ENCODE results near the gene LIAS.

The LIAS gene

DNA sequence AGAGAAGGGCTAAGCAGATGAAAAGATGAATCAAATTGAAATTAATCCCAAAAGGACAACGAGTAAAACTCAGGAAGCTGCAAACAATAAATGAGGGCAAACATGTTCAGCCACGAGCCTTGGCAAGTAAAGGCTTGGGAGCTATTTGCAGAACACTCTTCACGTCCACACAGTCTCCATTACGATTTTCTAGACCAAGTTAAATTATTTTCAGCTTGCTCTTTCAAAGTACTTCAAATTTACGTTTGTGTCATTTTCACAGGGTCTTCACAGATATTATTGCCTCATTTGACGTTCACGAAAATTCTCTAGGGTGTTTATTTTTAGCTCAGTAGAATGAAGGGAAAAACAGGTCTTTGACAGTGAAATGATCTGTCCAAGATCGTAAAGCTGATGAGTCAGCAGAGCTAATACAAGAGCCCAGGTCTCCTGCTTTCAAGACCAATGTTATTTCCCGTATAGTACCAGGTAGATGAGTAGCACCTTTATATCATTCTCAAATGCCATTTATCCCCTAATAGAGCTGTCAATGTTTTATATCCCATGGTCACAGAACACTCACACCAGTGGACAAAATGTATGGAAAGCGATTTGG lies 31.2 kb upstream of the LIAS start:
- H3K4me3 ChIP-seq (ENCODE audit: low read depth, low read length): no peak overlapping the region
- TF ChIP-seq, protein P1, sequence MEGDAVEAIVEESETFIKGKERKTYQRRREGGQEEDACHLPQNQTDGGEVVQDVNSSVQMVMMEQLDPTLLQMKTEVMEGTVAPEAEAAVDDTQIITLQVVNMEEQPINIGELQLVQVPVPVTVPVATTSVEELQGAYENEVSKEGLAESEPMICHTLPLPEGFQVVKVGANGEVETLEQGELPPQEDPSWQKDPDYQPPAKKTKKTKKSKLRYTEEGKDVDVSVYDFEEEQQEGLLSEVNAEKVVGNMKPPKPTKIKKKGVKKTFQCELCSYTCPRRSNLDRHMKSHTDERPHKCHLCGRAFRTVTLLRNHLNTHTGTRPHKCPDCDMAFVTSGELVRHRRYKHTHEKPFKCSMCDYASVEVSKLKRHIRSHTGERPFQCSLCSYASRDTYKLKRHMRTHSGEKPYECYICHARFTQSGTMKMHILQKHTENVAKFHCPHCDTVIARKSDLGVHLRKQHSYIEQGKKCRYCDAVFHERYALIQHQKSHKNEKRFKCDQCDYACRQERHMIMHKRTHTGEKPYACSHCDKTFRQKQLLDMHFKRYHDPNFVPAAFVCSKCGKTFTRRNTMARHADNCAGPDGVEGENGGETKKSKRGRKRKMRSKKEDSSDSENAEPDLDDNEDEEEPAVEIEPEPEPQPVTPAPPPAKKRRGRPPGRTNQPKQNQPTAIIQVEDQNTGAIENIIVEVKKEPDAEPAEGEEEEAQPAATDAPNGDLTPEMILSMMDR (IDR thresholded peaks at IDR 0.05; ENCODE audit: low read depth, low read length, missing control alignments): no peak
- no peak for DNase-seq (ENCODE audit: low read depth)

DNA sequence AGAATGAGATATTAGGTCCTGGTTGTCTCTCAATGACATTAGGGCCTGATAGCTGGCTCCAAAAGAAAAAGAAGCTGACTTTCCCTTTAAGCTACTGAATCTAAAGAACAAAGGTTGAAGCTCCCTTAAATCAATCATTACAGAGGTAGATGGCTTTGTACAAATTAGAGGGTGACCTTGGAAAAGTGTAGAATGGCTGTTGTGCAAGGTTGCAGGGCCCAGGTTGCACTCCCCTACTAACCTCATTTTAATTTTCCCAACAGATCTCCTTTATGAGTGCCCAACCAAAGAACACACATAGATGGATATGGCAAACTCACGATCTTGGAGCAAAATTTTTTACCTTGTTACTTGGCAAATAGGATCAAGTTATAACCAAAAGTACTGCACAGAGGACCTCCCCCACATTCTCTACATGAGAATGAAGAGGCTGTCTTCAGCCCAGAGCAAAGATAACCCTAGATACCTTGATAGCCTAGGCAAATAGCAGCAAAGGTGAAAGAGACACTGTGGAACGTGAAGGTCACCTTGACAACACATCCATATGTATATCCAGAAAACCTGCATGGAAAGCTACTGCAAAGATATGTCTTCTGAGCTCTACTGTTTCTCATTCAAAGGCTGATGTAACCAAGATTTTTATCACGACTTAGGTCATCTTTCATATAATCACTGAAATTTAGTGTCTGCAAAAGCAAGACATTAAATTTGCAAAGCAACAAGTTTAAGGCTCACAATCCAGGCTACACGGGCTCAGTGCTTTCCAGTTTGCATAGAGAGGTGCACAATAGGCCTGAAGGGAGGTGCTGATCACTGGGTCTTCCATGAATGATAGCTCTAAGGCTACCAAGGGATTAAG lies 29.2 kb upstream of the LIAS start:
- no peak for DNase-seq (ENCODE audit: low read depth)
- no peak overlapping the region for H3K4me3 ChIP-seq (ENCODE audit: low read depth, low read length)
- TF ChIP-seq, protein P1 (IDR thresholded peaks at IDR 0.05; ENCODE audit: low read depth, low read length, missing control alignments): no peak

DNA sequence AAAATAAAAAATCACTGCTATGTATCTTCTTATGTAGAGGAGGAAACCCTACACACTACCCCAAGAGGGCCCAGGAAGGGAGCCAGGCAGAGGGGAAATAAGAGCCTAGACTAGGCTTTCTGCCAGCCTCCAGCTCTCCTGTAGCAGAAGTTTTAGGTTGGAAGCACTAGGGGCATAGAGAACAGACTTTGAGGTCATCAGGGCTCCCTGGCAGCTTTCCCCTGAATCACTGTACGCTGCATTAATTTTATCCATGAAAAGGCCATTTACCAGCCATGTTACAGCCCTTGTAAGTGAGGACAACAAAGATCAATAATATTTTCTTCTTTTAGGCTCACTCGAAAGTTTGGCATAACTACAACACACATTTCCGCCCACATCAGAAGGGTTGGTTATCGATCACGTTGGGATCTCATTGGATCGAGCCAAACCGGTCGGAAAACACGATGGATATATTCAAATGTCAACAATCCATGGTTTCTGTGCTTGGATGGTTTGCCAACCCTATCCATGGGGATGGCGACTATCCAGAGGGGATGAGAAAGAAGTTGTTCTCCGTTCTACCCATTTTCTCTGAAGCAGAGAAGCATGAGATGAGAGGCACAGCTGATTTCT lies 24.9 kb upstream of the LIAS start:
- no peak overlapping the region for H3K4me3 ChIP-seq (ENCODE audit: low read depth, low read length)
- no peak for DNase-seq (ENCODE audit: low read depth)
- TF ChIP-seq, protein P1 (IDR thresholded peaks at IDR 0.05; ENCODE audit: low read depth, low read length, missing control alignments): no peak

DNA sequence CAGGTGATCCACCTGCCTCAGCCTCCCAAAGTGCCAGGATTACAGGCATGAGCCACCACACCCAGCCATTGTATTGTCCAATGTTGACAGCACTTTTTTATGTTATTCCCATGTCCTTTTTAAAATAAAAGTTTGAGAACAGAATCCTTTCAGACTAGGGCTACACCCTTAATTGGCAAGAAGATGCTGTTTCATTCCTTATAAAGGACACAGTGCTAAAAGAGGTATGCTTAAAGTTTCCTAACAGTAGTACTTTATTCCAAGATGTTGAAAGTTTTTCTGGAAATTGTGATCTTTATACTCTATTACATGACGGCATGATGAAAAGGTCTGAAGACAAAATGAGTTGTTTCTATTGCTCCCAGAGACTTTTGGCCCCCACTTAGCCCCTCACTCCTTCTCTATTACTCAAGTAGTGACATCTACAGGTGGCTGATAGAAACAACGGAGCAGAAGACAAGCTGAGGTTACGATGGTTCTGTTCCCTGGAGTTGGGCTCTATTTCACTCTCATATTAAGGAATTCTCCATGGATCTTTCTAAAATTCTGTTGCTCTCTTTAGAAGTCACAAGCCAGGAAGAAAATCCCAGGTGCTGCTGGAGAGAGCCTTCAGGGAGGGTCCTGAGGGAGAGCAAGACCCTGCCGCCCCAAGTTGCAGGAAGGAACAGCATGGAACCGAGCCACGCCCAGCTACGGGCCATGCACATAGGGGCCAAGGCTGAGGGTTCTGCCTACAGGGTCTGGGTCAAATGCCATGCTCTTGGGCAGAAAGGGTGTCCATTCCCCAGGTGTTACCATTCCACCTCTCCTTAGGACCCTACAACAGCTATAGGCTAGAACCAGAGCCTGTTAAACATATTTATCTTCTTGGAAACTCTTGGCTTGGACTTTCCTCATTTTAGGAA lies 22.9 kb upstream of the LIAS start:
- TF ChIP-seq, protein P1 (IDR thresholded peaks at IDR 0.05; ENCODE audit: low read depth, low read length, missing control alignments): no peak
- DNase-seq (ENCODE audit: low read depth): no peak
- no peak overlapping the region for H3K4me3 ChIP-seq (ENCODE audit: low read depth, low read length)

DNA sequence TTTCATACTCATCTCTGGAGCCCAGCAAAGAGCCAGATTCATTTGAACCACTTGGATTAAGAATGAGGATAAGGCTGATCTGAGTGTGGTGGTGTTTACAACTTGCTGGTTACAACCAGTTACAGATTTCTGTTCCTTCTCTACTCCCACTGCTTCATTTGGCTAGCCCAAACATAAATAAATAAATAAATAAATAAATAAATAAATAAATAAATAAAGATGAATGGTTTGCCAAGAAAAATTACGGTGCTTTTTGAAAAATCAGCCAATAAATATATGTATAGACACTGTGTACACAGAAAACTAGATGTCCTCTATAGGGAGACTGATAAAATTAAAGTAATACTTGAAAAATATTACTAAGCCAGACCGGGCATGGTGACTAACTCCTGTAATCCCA lies 17.3 kb upstream of the LIAS start:
- no peak for DNase-seq (ENCODE audit: low read depth)
- H3K4me3 ChIP-seq (ENCODE audit: low read depth, low read length): no peak overlapping the region
- TF ChIP-seq, protein P1 (IDR thresholded peaks at IDR 0.05; ENCODE audit: low read depth, low read length, missing control alignments): no peak

DNA sequence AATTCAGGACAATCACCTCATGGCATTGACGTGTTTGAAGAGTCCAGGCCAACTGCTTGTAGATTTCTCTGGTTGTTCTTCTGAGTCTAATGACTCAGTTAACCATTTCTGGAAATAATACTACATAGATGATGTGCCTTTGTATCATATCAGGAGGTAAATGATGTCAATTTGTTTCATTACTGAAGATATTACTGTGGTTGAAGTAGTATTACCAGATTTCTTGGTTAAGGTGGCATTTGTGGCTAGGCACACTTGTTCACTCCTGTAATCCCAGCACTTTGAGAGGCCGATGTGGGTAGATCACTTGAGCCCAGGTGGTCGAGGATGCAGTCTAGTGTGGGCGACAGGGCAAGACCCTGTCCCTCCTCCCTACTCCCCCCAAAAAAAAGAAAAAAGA lies 15.9 kb upstream of the LIAS start:
- TF ChIP-seq, protein P1 (IDR thresholded peaks at IDR 0.05; ENCODE audit: low read depth, low read length, missing control alignments): no peak
- H3K4me3 ChIP-seq (ENCODE audit: low read depth, low read length): no peak overlapping the region
- no peak for DNase-seq (ENCODE audit: low read depth)

Measured in GM12864 (cell line).